Bone marrow (tissue), 2 donors: ENCODE results near the gene ARHGAP21.
A peak's percentile ranks its signal among the peaks of the same experiment; 100 is the strongest.

ENCODE experiments used
- DNase-seq, 2 donors: peaks; one replicate each; lab custom pipeline; 2025; lab: John Stamatoyannopoulos, UW

The ARHGAP21 gene

DNA sequence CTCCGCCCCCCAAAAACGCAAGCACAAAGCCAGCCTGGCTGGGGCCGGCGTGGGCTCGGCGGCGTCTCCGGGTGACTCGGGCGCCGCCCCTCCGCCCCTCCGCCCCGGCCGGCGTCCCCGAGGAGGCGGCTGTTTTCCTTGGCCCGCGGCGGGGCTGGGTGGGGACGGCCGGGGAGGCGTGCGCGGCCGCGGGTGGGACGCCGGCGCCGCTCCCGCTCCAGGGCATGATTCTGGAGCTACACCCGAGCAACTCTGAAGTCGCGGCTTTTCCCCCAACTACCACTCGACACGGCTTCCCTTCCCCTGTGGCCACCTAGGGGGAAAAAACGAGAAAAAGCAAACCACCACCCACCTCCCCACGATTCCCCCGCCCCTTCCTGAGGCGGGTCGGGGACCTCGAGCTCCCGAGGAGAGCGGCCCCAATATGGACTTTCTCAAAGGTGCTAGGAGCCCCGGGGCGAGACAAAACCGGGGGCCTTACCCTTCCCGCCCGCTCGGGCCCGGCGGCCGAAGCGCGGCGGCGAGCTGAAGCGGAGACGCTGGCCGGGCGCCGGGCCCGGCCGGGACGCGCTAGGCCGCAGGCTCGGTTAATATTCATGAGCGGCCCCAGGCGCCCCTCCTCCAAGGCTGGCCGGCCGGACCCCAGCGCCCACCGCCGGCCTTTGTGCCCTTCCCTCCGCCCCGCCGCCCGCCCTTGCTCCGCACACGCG lies 856 bp downstream of the ARHGAP21 start:
- peak; percentile 41 to 50 for DNase-seq

GRCh38 chr10:24722131-24722675 lies 1.5 kb downstream of the ARHGAP21 start:
- no peak for DNase-seq

DNA sequence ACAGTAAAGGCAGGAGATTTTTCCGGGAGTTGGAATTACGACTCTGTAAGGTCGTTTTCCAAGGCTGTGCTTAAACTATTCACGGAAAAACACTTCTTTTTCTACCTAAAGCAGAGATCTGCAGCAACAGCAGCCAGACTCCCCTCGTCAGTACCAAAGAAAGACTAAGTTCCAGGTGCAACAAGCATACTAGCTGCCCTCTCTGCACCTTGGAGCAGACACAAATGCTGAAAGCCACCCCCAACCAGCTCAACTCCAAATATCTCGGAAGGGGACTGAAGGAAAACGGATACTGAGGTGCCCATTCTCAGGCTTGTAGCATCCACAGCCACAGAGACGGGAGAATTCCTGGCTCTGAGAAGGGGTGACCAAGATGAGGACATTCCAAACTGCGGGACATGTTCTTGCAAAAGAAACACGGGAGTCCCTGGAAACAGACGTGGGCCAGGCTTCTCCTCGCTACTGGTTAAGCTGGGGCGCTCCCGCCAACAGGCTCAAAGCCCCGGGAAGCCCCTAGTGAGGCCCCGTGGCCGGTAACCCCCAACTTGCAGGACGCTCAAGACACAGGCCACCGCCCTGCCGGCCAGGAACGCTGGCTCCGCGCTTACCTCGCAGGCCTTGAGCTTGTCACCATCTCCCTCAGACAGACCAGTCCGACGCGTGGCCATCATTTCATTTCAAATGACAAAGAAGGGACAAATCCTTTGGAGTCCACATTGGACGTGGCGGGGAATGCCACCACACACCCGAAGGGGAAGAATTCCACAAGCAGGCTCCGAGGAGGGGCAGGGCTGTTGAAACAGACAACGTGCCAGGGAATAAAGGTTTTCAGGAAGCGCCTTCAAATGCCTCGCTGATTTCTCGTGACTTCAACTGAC lies 2.2 kb downstream of the ARHGAP21 start:
- no peak for DNase-seq

DNA sequence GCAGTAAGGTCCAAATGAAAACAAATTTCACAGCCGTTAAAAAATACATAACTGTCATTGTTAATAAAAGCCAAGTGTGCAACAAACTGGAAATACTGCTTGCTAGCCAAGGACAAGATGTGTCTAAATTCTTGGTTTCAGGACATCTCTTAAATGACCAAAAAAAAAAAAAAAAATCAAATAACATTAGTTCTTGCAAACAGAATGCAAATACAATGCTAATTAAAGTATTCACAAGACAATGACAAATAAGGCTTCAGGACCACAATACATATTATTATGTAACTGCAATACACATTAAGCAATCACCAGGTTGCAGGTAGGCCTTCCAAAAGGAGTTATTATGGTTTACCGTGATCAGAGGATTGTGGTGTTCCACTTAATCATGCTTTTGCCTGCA lies 3.6 kb downstream of the ARHGAP21 start:
- no peak for DNase-seq

DNA sequence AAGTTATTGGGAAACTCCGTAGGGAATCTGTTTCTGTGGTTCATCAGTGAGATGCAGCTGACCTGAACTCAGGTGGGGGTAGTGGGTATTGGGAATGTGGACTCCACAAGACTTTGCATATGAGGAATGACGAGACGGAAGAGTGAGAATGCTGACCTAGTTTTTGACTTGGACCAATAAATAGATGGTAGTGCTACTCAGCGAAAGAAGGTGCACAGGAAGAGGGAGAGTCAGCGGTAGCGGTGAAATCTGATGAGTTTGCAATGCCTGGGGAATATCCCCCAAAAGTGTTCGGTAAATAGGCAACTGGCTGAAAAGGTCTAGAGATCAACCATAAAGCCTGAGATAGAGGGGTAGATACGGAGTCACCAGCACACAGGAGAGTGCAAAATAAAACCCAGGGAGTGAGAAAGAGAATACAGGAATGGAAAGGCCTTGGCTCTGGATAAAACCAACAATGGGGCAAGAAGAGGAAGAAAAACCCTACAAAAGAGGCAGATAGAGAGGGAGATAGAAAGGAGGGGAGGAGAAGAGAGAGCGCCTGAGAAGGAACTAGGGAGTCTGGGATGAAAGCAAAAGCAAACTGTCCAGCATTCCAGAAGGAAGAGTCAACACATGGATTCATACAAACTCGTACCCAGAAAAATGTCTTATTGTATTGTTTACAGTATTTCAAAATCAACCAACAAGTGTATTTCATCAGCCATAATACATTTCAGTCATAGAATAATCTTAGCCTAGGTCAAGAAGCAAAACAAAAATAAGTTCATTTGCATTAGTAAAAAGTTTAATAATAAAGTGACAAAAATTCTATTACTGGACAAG lies 5.4 kb downstream of the ARHGAP21 start:
- DNase-seq = no peak

- DNase-seq = no peak
These were observed 7.4 kb downstream of the ARHGAP21 start for GRCh38 chr10:24716295-24716694.

- DNase-seq = no peak
These were observed 8.4 kb downstream of the ARHGAP21 start for GRCh38 chr10:24715246-24715769.

DNA sequence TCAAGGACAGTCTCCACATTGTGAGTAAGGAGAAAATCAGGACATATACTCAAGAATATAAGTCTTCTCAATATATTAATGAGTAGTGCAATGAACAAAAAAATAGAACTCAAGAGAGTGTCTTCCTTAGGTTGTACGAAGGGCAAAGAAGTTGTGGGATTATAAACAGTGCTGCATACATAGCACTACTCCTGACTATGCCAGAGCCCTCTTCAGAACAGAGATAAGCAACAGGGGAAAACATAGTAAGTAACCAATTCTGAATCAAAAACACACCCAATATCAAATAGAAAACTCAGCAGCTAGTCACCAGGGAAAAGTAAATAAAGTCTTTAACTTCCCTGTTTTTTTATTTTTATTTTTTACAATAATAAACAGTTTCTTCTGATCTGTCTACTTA lies 10.6 kb downstream of the ARHGAP21 start:
- DNase-seq = no peak

DNA sequence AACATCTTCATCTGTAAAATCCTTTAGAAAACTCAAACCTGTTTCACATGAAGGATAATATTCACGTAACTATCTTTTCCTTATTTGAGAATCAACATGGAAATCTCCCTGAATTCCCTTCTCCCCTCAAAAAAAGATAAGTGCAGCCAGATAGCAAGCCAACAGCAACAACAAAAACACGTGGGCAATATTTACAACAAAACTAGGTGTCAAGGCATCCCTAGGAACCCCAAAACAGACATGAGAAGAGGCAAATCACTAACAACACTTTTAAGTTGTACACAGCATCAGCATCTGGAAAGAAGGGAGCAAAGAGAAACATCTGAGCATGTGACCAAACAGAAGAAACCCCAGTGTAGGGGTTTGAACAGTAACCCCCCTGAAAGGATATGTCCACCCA lies 12.2 kb downstream of the ARHGAP21 start:
- no peak for DNase-seq

GRCh38 chr10:24708081-24708480 lies 15.6 kb downstream of the ARHGAP21 start:
- DNase-seq = no peak

DNA sequence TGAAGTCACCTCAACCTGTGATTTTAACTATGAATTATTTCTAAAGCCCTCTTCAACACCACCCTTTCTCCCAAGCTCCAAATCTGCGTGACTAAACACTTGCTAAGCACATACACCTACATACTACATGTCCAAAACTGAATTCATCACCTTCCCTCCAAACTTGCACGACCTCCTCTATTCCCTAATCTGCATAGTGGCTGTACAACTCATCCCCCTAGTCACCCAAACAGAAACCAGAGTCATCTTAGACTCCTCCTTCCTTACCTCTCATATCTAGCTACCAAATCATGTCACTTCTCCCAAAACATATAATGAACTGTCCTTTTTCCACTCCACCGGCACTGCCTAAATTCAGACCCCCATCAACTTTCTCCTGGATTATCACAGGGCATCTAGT lies 16.2 kb downstream of the ARHGAP21 start:
- DNase-seq = no peak

DNA sequence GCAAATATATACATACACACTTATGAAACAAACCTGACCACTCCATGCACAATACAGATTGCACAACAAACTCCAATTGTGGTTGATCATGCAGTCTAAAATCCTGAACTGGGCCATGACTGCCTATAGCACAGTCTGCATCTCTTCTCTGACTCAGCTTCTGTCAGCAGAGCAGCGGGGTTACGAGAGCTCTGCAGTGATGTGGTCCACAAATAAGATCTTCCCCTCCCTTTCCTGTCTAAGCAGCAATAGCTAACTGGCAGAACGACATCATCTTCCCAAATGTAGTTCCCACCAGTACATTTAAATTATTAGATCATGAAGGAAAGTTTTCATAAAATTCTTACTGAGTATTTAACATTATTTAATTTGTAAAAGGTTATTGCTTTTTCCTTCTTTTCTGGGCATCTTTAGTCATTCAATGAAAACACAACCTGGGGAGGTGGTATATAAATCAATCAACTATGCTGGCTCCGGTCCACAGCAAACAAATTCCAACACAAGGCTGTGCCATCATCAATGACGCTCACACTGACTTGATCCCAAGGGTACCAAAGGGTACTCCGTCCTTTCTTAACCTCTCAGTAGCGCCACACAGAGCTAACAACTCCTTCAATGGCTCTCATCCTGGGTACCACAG lies 17.1 kb downstream of the ARHGAP21 start:
- peak in 1 of 2 donors; percentile 51 for DNase-seq

- no peak for DNase-seq
These were observed 20.0 kb downstream of the ARHGAP21 start for GRCh38 chr10:24703700-24704099.

DNA sequence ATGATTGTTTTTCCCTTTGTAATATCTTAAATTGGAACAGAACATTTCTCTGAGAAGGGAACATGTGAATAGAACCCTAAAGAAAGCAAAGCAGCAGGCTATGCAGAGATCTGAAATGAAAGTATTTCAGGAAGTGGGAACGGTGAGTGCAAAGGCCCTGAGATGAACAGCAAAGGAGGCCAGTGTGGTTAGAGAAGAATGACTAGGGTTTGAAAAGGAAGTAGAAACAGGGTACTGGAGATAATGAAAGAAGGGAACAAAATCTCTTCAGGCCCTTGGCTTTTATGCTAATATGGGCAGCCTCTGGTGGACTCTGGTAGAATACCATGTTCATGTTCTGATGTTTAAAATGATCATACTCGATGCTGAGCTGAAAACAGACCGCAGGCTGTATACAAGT lies 22.2 kb downstream of the ARHGAP21 start:
- DNase-seq = no peak

- DNase-seq = no peak
These were observed 22.7 kb downstream of the ARHGAP21 start for GRCh38 chr10:24700948-24701347.

DNA sequence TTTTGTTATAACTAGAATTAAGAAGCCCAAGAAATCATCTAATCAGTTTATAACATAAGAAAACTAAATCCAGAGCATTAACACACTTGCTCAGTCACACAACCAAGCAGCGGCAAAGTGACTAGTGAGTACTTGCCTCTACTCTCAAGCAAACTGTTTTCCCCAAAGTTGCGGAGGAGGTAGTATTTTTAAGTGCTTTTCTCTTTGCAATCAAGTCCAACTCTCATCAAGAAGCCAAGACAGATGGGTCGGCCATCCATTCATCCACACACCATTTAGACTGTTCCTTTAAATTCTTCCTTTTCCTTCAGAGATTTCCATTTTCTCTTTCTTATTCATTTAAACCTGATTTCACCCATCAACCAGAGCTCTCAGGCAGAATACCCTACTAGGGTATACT lies 25.4 kb downstream of the ARHGAP21 start:
- DNase-seq = no peak

GRCh38 chr10:24697080-24697479 lies 26.6 kb downstream of the ARHGAP21 start:
- no peak for DNase-seq

DNA sequence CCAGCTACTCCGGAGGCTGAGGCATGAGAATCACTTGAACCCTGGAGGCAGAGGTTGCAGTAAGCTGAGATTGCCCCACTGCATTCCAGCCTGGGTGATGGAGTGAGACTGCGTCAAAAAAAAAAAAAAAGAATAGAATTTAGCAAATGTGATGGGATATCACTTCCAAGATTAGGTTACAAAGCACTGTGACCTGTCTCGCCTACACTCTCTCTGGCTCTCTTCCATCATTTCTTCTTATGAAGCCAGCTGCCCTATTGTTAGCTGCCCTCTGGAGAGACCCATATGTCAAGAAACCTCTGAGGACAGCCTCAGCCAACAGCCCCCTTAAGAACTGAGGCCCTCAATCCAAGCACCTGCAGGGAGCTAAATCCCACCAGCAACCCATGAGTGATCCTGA lies 28.2 kb downstream of the ARHGAP21 start:
- DNase-seq = no peak

DNA sequence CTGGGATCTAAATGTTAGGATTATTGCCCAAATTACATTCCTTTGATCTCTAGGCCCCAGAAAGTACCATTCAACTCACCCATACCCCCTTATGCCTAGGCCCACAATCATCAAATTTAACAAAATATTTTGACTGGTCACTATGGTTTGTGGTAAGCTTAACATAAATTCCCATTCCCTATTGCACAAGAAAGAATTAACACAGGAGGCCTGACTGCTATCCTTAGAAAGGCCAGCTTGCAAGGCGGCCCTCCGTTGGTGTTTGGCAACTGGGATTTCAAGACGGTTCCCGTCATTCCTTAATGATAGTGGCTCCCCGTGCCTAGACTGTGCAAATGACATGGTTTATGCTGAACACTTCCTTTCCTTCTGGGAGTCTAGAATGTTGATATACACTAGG lies 29.6 kb downstream of the ARHGAP21 start:
- no peak for DNase-seq

- DNase-seq = no peak
These were observed 32.6 kb downstream of the ARHGAP21 start for GRCh38 chr10:24690961-24691512.

DNA sequence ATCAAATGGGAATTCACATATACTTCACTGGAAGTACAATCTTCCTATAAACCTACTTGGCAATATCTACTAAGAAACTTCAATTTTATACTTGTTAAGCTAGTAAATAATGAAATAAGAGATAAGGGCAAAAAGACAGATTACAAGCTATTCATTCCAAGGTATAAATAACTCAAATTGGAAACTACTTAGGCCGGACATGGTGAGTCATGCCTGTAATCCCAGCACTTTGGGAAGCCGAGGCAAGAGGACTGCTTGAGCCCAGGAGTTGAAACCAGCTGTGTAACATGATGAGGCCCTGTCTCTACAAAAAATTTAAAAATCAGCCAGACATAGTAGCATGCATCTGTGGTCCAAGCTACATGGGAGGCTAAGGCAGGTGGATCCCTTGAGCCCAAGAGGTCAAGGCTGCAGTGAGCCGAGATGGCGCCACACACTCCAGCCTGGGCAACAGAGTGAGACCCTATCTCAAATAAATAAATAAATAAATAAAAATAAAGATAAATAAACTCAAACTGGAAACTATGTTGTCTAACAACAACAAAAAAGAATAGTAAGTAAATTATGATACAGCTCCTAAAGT lies 37.6 kb downstream of the ARHGAP21 start:
- no peak for DNase-seq
